ENCODE data around the gene ID2. TPM values are rescaled to one million over a fixed set of nuclear protein-coding genes. Genes with fewer than 3 reads are reported as not detected.

The ID2 gene
- total RNA-seq, 1 donor: 168 TPM

GRCh38 chr2:8673381-8673780 is 8.5 kb upstream of the ID2 start:
- Histone ChIP-seq H4K20me1 (ENCODE audit: insufficient read depth, low read length) (no peaks in the 10 kb centered on the region), H3K79me2 (ENCODE audit: insufficient read depth, low read length) (no peaks in the 10 kb centered on the region), H3K27ac (ENCODE audit: low read depth, low read length) (no peak overlapping the region), H3K27me3 (ENCODE audit: insufficient read depth, low read length) (no peaks in the 10 kb centered on the region), H3K4me3 (ENCODE audit: insufficient read depth, low read length) (no peak overlapping the region), H2AFZ (ENCODE audit: low read length) (no peak overlapping the region), H3K4me2 (ENCODE audit: insufficient read depth, low read length) (no peak overlapping the region), H3K9me3 (ENCODE audit: low read depth, low read length) (peaks cover 8% of the 10 kb centered on the region), H3K36me3 (ENCODE audit: insufficient read depth, low read length) (no peaks in the 10 kb centered on the region), H3K4me1 (ENCODE audit: insufficient read depth, low read length) (peaks cover 28% of the 10 kb centered on the region)
- TF ChIP-seq CTCF (IDR thresholded peaks at IDR 0.05; ENCODE audit: extremely low read depth, low read depth, low read length): no peak
- no peak for DNase-seq (ENCODE audit: insufficient read length, low spot score, missing footprints)

GRCh38 chr2:8674420-8675009 is 7.3 kb upstream of the ID2 start:
- peaks cover 8% of the 10 kb centered on the region for H3K9me3 ChIP-seq (ENCODE audit: low read depth, low read length)
- no peak for DNase-seq (ENCODE audit: insufficient read length, low spot score, missing footprints)

GRCh38 chr2:8675543-8675942 is 6.3 kb upstream of the ID2 start:
- no peaks in the 10 kb centered on the region for H3K36me3 ChIP-seq (ENCODE audit: insufficient read depth, low read length)
- H3K9me3 ChIP-seq (ENCODE audit: low read depth, low read length): peaks cover 8% of the 10 kb centered on the region
- H3K4me1 ChIP-seq (ENCODE audit: insufficient read depth, low read length): peaks cover 31% of the 10 kb centered on the region
- no peak overlapping the region for H2AFZ ChIP-seq (ENCODE audit: low read length)
- no peaks in the 10 kb centered on the region for H3K79me2 ChIP-seq (ENCODE audit: insufficient read depth, low read length)
- no peak for TF ChIP-seq CTCF (IDR thresholded peaks at IDR 0.05; ENCODE audit: extremely low read depth, low read depth, low read length)
- no peak overlapping the region for H3K4me3 ChIP-seq (ENCODE audit: insufficient read depth, low read length)
- no peak overlapping the region for H3K4me2 ChIP-seq (ENCODE audit: insufficient read depth, low read length)
- H3K27ac ChIP-seq (ENCODE audit: low read depth, low read length): no peak overlapping the region
- H4K20me1 ChIP-seq (ENCODE audit: insufficient read depth, low read length): no peaks in the 10 kb centered on the region
- no peaks in the 10 kb centered on the region for H3K27me3 ChIP-seq (ENCODE audit: insufficient read depth, low read length)
- DNase-seq (ENCODE audit: insufficient read length, low spot score, missing footprints): no peak

More at GRCh38 chr2:8674420-8675009, 7.3 kb upstream of the ID2 start:
- Histone ChIP-seq H3K36me3 (ENCODE audit: insufficient read depth, low read length) (no peaks in the 10 kb centered on the region), H3K4me1 (ENCODE audit: insufficient read depth, low read length) (peaks cover 25% of the 10 kb centered on the region), H3K27ac (ENCODE audit: low read depth, low read length) (no peak overlapping the region), H2AFZ (ENCODE audit: low read length) (no peak overlapping the region), H3K4me3 (ENCODE audit: insufficient read depth, low read length) (no peak overlapping the region), H3K27me3 (ENCODE audit: insufficient read depth, low read length) (no peaks in the 10 kb centered on the region), H4K20me1 (ENCODE audit: insufficient read depth, low read length) (no peaks in the 10 kb centered on the region), H3K79me2 (ENCODE audit: insufficient read depth, low read length) (no peaks in the 10 kb centered on the region), H3K4me2 (ENCODE audit: insufficient read depth, low read length) (no peak overlapping the region)
- no peak for TF ChIP-seq CTCF (IDR thresholded peaks at IDR 0.05; ENCODE audit: extremely low read depth, low read depth, low read length)

GRCh38 chr2:8676191-8676920 is 5.5 kb upstream of the ID2 start:
- Histone ChIP-seq H3K4me2 (ENCODE audit: insufficient read depth, low read length) (peak overlapping the region; percentile 84), H3K27ac (ENCODE audit: low read depth, low read length) (peak overlapping the region; percentile 94)

More at GRCh38 chr2:8676191-8676920, 5.5 kb upstream of the ID2 start:
- H3K36me3 ChIP-seq (ENCODE audit: insufficient read depth, low read length): no peaks in the 10 kb centered on the region
- peak overlapping the region; percentile 81 for H3K4me3 ChIP-seq (ENCODE audit: insufficient read depth, low read length)
- peaks cover 38% of the 10 kb centered on the region for H3K4me1 ChIP-seq (ENCODE audit: insufficient read depth, low read length)
- peaks cover 8% of the 10 kb centered on the region for H3K9me3 ChIP-seq (ENCODE audit: low read depth, low read length)
- H3K79me2 ChIP-seq (ENCODE audit: insufficient read depth, low read length): no peaks in the 10 kb centered on the region
- no peaks in the 10 kb centered on the region for H4K20me1 ChIP-seq (ENCODE audit: insufficient read depth, low read length)
- peak overlapping the region; percentile 80 for H2AFZ ChIP-seq (ENCODE audit: low read length)
- no peak for TF ChIP-seq CTCF (IDR thresholded peaks at IDR 0.05; ENCODE audit: extremely low read depth, low read depth, low read length)
- DNase-seq (ENCODE audit: insufficient read length, low spot score, missing footprints): peak; percentile 98
- H3K27me3 ChIP-seq (ENCODE audit: insufficient read depth, low read length): no peaks in the 10 kb centered on the region
